Stomach (tissue), 9 donors: Measurements from ENCODE around the gene PDSS2. TPM values are rescaled to one million over a fixed set of nuclear protein-coding genes. Genes with fewer than 3 reads are reported as not detected.

Experiments used
- DNase-seq, 2 donors: peaks; one replicate each; pipeline versions ENCODE4 v3.0.0 to v3.0.0-alpha.2; 2013 to 2019
- H3K27ac ChIP-seq, 5 donors: fragments of 200-600 bp in 4 of 5; sonication (generic) in 4 of 5; one replicate each; pipeline ENCODE4 v1.5.1; 2013 to 2019; ENCODE audit warnings: mild to moderate bottlenecking in 1 of 5, moderate library complexity in 1 of 5
- H3K27me3 ChIP-seq, 3 donors: fragments of 200-600 bp; sonication (generic); one replicate each; pipeline ENCODE4 v1.5.1; 2017 to 2019; ENCODE audit warnings: mixed run types in 1 of 3
- H3K36me3 ChIP-seq, 4 donors: fragments of 200-600 bp; sonication (generic); 1 replicate in 3 of 4; 2 replicates in 1 of 4; pipeline ENCODE4 v1.5.1; 2016 to 2019
- H3K4me1 ChIP-seq, 4 donors: fragments of 200-600 bp; sonication (generic); one replicate each; pipeline ENCODE4 v1.5.1; 2016 to 2019
- H3K4me3 ChIP-seq, 4 donors: fragments of 200-600 bp; sonication (generic) in 3 of 4; one replicate each; pipeline ENCODE4 v1.5.1; 2016 to 2019; ENCODE audit warnings: mild to moderate bottlenecking in 1 of 4
- H3K9me3 ChIP-seq, 4 donors: fragments of 200-600 bp; sonication (generic); one replicate each; pipeline ENCODE4 v1.5.1; 2016 to 2019
- CTCF ChIP-seq, 7 experiments: fragments of 450-650 bp in 4 of 7; fragments of 200-600 bp in 3 of 7; sonication (generic) in 3 of 7; IDR thresholded peaks; one replicate each; pipeline ENCODE4 v1.5.1; 2016 to 2019; ENCODE audit warnings: antibody characterized with exemption in 7 of 7, control low read depth in 2 of 7, mild to moderate bottlenecking in 1 of 7
- EP300 ChIP-seq: sonication (generic); formaldehyde crosslinking; IDR thresholded peaks from one replicate; pipeline ENCODE4 v1.6.1; 2017; ENCODE audit warnings: antibody characterized with exemption
- POLR2A ChIP-seq, 4 donors: fragments of 450-650 bp; IDR thresholded peaks; one replicate each; pipeline ENCODE4 v1.6.1; 2016; ENCODE audit warnings: antibody characterized with exemption in 4 of 4, control low read depth in 2 of 4, mild to moderate bottlenecking in 1 of 4, moderate library complexity in 1 of 4
- POLR2AphosphoS5 ChIP-seq, 3 donors: sonication (generic); formaldehyde crosslinking; IDR thresholded peaks; one replicate each; pipeline ENCODE4 v1.6.1; 2016; ENCODE audit warnings: antibody characterized with exemption in 3 of 3
- WGBS, 5 donors: extraction: QIAGEN DNeasy Blood & Tissue Kit in 3 of 5; methylation state at CpG; one replicate each; pipeline versions ENCODE4 v1.1.5 to v1.1.7; 2013 to 2018; 5-methylcytosine and 5-hydroxymethylcytosine counted together
- intact Hi-C: fragments of 100-400 bp; cut with DNase I; formaldehyde crosslinking; loops from one replicate; pipeline ENCODE4 v1.15.1; 2023; ENCODE audit warnings: low total_unique reads
- polyA plus RNA-seq, 3 donors: library from polyadenylated mRNA; stranded (reverse); fragments of 200-250 nt; gene quantifications; one replicate each; pipeline ENCODE4 v1.2.3, GENCODE V29; 2013
- total RNA-seq, 5 donors: library from RNA; depleted of rRNA; stranded (reverse); fragments of >200 nt; gene quantifications; one replicate each; pipeline versions ENCODE4 v1.1.0 to v1.2.3, GENCODE V29; 2014 to 2016
- donor health status: healthy with polysubstance abuse.
- donor health status: Bipolar disorder and iron deficiency.
- donor health status: healthy.

Gene PDSS2
- total and polyA plus RNA-seq, 8 donors, result 4.5 to 26.1 (median 9.8) TPM; not detected in 1

- Histone ChIP-seq H3K27ac (no peak overlapping the region), H3K9me3 (no peaks in the 10 kb centered on the region), H3K4me3 (no peak overlapping the region), H3K36me3 (no peaks in the 10 kb centered on the region), H3K4me1 (peaks cover 0 to 9% (median 2%) of the 10 kb centered on the region in 4 donors), H3K27me3 (no peaks in the 10 kb centered on the region)
- WGBS, 5 donors, result 77 to 90% (median 87%) methylated on average over 2 of the region's 2 CpGs
- intact Hi-C loops, result no loop called here
- TF ChIP-seq POLR2A (IDR thresholded peaks at IDR 0.05) (no peak), CTCF (IDR thresholded peaks at IDR 0.05) (no peak)
- DNase-seq, result no peak
Measured at GRCh38 chr6:107386904-107387303, 72.5 kb downstream of the PDSS2 start.

- DNase-seq, result no peak
- TF ChIP-seq POLR2AphosphoS5 (IDR thresholded peaks at IDR 0.05) (no peak), CTCF (IDR thresholded peaks at IDR 0.05) (no peak), EP300 (no peak), POLR2A (IDR thresholded peaks at IDR 0.05) (no peak)
Measured at GRCh38 chr6:107386340-107386739, 73.0 kb downstream of the PDSS2 start.

GRCh38 chr6:107383705-107384104 is 75.7 kb downstream of the PDSS2 start:
- TF ChIP-seq EP300 (no peak), POLR2A (IDR thresholded peaks at IDR 0.05) (no peak), POLR2AphosphoS5 (IDR thresholded peaks at IDR 0.05) (no peak), CTCF (IDR thresholded peaks at IDR 0.05) (no peak)
- no peak overlapping the region for H3K4me3 ChIP-seq
- no peak overlapping the region for H3K27ac ChIP-seq
- no peaks in the 10 kb centered on the region for H3K27me3 ChIP-seq
- no peak for DNase-seq
- H3K9me3 ChIP-seq, result no peaks in the 10 kb centered on the region
- intact Hi-C loops, result no loop called here
- no peaks in the 10 kb centered on the region for H3K4me1 ChIP-seq
- no peaks in the 10 kb centered on the region for H3K36me3 ChIP-seq

More at GRCh38 chr6:107386340-107386739, 73.0 kb downstream of the PDSS2 start:
- Histone ChIP-seq H3K4me3 (no peak overlapping the region), H3K4me1 (peaks cover 0 to 6% (median under 1%) of the 10 kb centered on the region in 4 donors), H3K27me3 (no peaks in the 10 kb centered on the region), H3K27ac (no peak overlapping the region), H3K9me3 (no peaks in the 10 kb centered on the region), H3K36me3 (no peaks in the 10 kb centered on the region)
- intact Hi-C loops, result no loop called here
- 25 to 39% (median 37%) methylated on average over 1 of the region's 1 CpG for WGBS, 5 donors

- Histone ChIP-seq H3K27ac (no peak overlapping the region), H3K4me3 (no peak overlapping the region), H3K27me3 (no peaks in the 10 kb centered on the region), H3K36me3 (no peaks in the 10 kb centered on the region), H3K9me3 (no peaks in the 10 kb centered on the region), H3K4me1 (peaks cover 0 to 6% (median 0%) of the 10 kb centered on the region in 4 donors)
- WGBS, 5 donors, result 93 to 100% (median 97%) methylated on average over 1 of the region's 1 CpG
- no peak for DNase-seq
- TF ChIP-seq POLR2AphosphoS5 (IDR thresholded peaks at IDR 0.05) (no peak), POLR2A (IDR thresholded peaks at IDR 0.05) (no peak), CTCF (IDR thresholded peaks at IDR 0.05) (no peak), EP300 (no peak)
- intact Hi-C loops, result no loop called here
Measured at GRCh38 chr6:107374264-107374663, 85.1 kb downstream of the PDSS2 start.
